Epithelial cell of esophagus (primary cell): ENCODE data around the gene OSBP.

ENCODE experiments used
- DNase-seq: peaks from one replicate; pipeline ENCODE4 v3.0.0; 2010; ENCODE audit warnings: low read depth
- H3K4me3 ChIP-seq: 2 replicates; pipeline ENCODE4 v1.5.1; 2011; ENCODE audit warnings: mild to moderate bottlenecking, low read length, control low read depth
- TF ChIP-seq, protein P1 (sequence below): IDR thresholded peaks from 2 replicates; pipeline ENCODE4 v1.5.1; 2011; ENCODE audit warnings: low read depth, mild to moderate bottlenecking, low read length, control low read depth, inconsistent platforms; ENCODE audit not compliant: insufficient read depth; ENCODE audit errors: missing control alignments

Gene OSBP

GRCh38 chr11:59562292-59562691, 53.3 kb downstream of the OSBP start:
- DNase-seq: peak; percentile 66
- H3K4me3 ChIP-seq: no peak overlapping the region
- TF ChIP-seq, protein P1, sequence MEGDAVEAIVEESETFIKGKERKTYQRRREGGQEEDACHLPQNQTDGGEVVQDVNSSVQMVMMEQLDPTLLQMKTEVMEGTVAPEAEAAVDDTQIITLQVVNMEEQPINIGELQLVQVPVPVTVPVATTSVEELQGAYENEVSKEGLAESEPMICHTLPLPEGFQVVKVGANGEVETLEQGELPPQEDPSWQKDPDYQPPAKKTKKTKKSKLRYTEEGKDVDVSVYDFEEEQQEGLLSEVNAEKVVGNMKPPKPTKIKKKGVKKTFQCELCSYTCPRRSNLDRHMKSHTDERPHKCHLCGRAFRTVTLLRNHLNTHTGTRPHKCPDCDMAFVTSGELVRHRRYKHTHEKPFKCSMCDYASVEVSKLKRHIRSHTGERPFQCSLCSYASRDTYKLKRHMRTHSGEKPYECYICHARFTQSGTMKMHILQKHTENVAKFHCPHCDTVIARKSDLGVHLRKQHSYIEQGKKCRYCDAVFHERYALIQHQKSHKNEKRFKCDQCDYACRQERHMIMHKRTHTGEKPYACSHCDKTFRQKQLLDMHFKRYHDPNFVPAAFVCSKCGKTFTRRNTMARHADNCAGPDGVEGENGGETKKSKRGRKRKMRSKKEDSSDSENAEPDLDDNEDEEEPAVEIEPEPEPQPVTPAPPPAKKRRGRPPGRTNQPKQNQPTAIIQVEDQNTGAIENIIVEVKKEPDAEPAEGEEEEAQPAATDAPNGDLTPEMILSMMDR: no peak

- TF ChIP-seq, protein P1: no peak
- peak; percentile 91 for DNase-seq
- peak overlapping the region; percentile 97 for H3K4me3 ChIP-seq
Observed at GRCh38 chr11:59560702-59561473, 54.7 kb downstream of the OSBP start.

- TF ChIP-seq, protein P1: no peak
- peak overlapping the region; percentile 97 for H3K4me3 ChIP-seq
- peak; percentile 86 for DNase-seq
Observed at GRCh38 chr11:59560290-59560701, 55.3 kb downstream of the OSBP start.

DNA sequence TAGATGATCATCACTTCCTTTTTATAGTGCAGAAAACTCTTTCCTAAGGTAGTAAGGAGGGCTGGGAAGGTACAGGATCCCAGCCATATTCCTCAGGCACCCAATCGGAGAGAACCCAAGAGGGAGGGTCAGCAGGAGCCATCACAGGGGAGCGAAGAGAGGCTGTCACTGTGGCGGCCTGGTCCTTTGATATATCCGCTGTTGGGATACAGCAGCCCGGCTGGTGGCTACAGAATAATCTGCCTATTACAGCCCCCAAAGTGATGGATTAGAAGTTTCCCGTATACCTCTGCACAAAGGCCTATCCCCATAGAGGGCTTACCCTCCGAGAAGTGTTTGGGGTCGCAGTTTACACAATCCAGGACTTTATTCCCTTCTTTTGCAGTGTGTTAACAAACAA, 55.7 kb downstream of the OSBP start:
- H3K4me3 ChIP-seq: peak overlapping the region; percentile 97
- TF ChIP-seq, protein P1: no peak
- DNase-seq: no peak

- H3K4me3 ChIP-seq: no peak overlapping the region
- no peak for DNase-seq
- TF ChIP-seq, protein P1: no peak
Observed at GRCh38 chr11:59558270-59558643, 57.3 kb downstream of the OSBP start.

- TF ChIP-seq, protein P1: no peak
- DNase-seq: peak; percentile 48
- peak overlapping the region; percentile 4 for H3K4me3 ChIP-seq
Observed at GRCh38 chr11:59556917-59557348, 58.6 kb downstream of the OSBP start.
